ENCODE results near the gene GRB2.
"Not testable (repeated sequence)": the region's sequence is repeated elsewhere in the genome, so short reads cannot be mapped to it uniquely, and the experiment has no call there.

The GRB2 gene

GRCh38 chr17:75384751-75385150 lies 20.7 kb downstream of the GRB2 start:
- DNase-seq: no peak

- no peak for DNase-seq
Observed at GRCh38 chr17:75383842-75384195, 21.7 kb downstream of the GRB2 start.

GRCh38 chr17:75380750-75381149 lies 24.7 kb downstream of the GRB2 start:
- DNase-seq: no peak

- DNase-seq: no peak
Observed at GRCh38 chr17:75380315-75380714, 25.2 kb downstream of the GRB2 start.

GRCh38 chr17:75379426-75379825 lies 26.1 kb downstream of the GRB2 start:
- DNase-seq: not testable (repeated sequence)

GRCh38 chr17:75373280-75373679 lies 32.2 kb downstream of the GRB2 start:
- DNase-seq: no peak

- DNase-seq: no peak
Observed at GRCh38 chr17:75371981-75372380, 33.5 kb downstream of the GRB2 start.

GRCh38 chr17:75371339-75371738 lies 34.1 kb downstream of the GRB2 start:
- peak; percentile 17 to 47 for DNase-seq

GRCh38 chr17:75370286-75370915 lies 35.1 kb downstream of the GRB2 start:
- no peak for DNase-seq

- not testable (repeated sequence) for DNase-seq
Observed at GRCh38 chr17:75367838-75368789, 37.4 kb downstream of the GRB2 start.

GRCh38 chr17:75367312-75367711 lies 38.2 kb downstream of the GRB2 start:
- DNase-seq: no peak

GRCh38 chr17:75366432-75366831 lies 39.0 kb downstream of the GRB2 start:
- DNase-seq: no peak

- no peak for DNase-seq
Observed at GRCh38 chr17:75365931-75366275, 39.6 kb downstream of the GRB2 start.

- DNase-seq: no peak
Observed at GRCh38 chr17:75365009-75365930, 40.2 kb downstream of the GRB2 start.

- DNase-seq: no peak
Observed at GRCh38 chr17:75364078-75364477, 41.4 kb downstream of the GRB2 start.

- DNase-seq: no peak
Observed at GRCh38 chr17:75361996-75362395, 43.5 kb downstream of the GRB2 start.

- no peak for DNase-seq
Observed at GRCh38 chr17:75361344-75361743, 44.1 kb downstream of the GRB2 start.

- no peak for DNase-seq
Observed at GRCh38 chr17:75356260-75356937, 49.1 kb downstream of the GRB2 start.

GRCh38 chr17:75353176-75353575 lies 52.3 kb downstream of the GRB2 start:
- DNase-seq: no peak

- no peak for DNase-seq
Observed at GRCh38 chr17:75352079-75352569, 53.4 kb downstream of the GRB2 start.

- no peak for DNase-seq
Observed at GRCh38 chr17:75350706-75351105, 54.8 kb downstream of the GRB2 start.

GRCh38 chr17:75350029-75350428 lies 55.4 kb downstream of the GRB2 start:
- DNase-seq: no peak

GRCh38 chr17:75349589-75349988 lies 55.9 kb downstream of the GRB2 start:
- no peak for DNase-seq
